ENCODE results near the gene DBN1.
A peak's percentile ranks its signal among the peaks of the same experiment; 100 is the strongest.

Gene DBN1

GRCh38 chr5:177473443-177474001, at the start of gene DBN1:
DBN1 (minus strand) TSS chr5:177473634; CDS start chr5:177473521, 113 bp downstream.
- DNase-seq (ENCODE audit: low read depth in 2 of 2) = peak in 1 of 2 donors; percentile 16

- no peak for DNase-seq (ENCODE audit: low read depth in 2 of 2)
Observed at GRCh38 chr5:177520916-177521513, 47.6 kb upstream of the DBN1 start.

- no peak for DNase-seq (ENCODE audit: low read depth in 2 of 2)
Observed at GRCh38 chr5:177520271-177520670, 46.8 kb upstream of the DBN1 start.

- no peak for DNase-seq (ENCODE audit: low read depth in 2 of 2)
Observed at GRCh38 chr5:177519463-177520235, 46.2 kb upstream of the DBN1 start.

- peak; percentile 92 to 93 for DNase-seq (ENCODE audit: low read depth in 2 of 2)
Observed at GRCh38 chr5:177516601-177517568, 43.5 kb upstream of the DBN1 start, which contains the start of gene DDX41. DDX41 (minus strand) TSS chr5:177516961; CDS start chr5:177516945, 16 bp downstream.

GRCh38 chr5:177515580-177515979, 42.1 kb upstream of the DBN1 start:
- no peak for DNase-seq (ENCODE audit: low read depth in 2 of 2)

DNA sequence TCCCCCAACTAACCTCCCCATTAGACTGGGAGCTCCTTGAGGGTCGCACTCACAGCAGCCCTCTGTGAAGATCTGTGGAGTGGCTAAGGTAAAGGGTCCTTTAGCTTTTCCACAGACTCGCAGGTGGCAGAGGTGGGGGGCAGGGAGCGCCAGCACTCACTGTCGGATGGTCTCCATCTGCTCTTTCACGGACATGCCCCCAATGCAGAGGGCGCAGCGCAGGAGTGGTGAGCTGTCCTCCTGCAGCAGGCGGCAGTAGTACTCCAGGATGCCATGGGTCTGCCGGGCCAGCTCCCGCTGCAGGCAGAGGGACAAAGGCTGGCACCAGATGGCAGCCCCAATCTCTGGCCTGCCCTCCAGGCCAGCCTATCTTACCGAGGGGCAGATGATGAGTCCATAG, 41.1 kb upstream of the DBN1 start:
- DNase-seq (ENCODE audit: low read depth in 2 of 2) = no peak

GRCh38 chr5:177513500-177513899, 40.1 kb upstream of the DBN1 start:
- DNase-seq (ENCODE audit: low read depth in 2 of 2) = no peak

GRCh38 chr5:177512736-177513380, 39.4 kb upstream of the DBN1 start:
- no peak for DNase-seq (ENCODE audit: low read depth in 2 of 2)

GRCh38 chr5:177511796-177512675, 38.6 kb upstream of the DBN1 start:
- no peak for DNase-seq (ENCODE audit: low read depth in 2 of 2)

- DNase-seq (ENCODE audit: low read depth in 2 of 2) = no peak
Observed at GRCh38 chr5:177511181-177511580, 37.7 kb upstream of the DBN1 start.

- no peak for DNase-seq (ENCODE audit: low read depth in 2 of 2)
Observed at GRCh38 chr5:177510567-177511053, 37.2 kb upstream of the DBN1 start.

DNA sequence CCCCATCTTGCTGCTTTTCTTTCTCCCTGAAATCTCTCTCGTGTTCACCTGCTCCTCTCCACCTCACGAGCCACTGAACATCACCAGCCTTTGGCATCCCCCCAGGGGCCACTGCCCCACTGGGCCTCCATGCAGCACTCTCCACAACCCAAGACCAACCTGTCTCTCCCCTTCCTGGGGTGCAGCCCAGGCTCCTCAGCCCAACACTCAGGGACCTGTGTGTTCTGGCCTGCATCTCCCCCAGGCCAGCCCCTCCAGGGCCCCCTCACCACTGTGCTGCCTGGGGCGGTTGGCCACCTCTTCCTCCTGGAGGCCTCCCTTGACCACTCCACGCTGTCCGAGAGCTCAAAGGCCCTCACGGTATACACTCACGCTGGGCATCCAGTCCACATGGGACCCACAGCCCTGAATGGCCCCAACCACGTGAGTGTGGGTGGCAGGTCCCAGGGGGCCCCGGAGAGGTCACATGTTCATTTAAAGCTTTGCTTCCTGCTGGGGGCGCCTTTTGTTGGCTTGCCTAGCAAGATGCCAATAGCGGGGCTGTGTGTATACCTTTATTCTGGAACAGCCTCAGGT, 36.6 kb upstream of the DBN1 start:
- DNase-seq (ENCODE audit: low read depth in 2 of 2) = no peak

DNA sequence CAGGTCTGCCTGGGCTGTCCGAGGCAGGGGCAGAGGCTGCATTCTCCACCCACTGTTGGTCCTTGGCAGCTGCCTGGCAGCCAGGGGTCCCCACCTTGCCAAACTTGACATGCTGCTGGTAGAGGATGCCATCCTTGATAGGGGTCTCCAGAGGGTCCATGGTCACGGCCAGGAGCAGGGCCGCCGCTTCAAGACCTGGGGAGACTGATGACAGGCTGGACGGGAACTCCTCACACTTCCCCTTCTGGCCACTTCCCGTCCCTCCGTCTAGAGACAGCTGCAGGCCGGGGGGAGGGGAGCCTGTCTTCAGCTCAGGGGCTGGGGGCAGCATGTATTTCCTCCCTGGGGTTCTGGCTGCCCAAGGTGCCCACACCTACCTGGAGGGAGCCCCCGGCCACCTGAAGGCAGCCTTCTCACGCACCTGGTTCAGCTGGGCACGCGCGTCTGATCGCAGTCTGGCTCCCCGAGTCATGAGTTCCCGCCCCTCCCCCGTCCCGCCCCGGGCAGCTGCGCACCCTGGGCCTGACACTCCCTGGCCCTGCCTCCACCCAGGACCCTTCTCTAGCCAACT, 36.0 kb upstream of the DBN1 start, which contains the start of gene DOK3:
DOK3 (minus strand) TSS at position 446 of the 571 bp plus-strand sequence; CDS start at position 160, 286 bp downstream.
- DNase-seq (ENCODE audit: low read depth in 2 of 2) = no peak

- no peak for DNase-seq (ENCODE audit: low read depth in 2 of 2)
Observed at GRCh38 chr5:177508837-177509236, 35.4 kb upstream of the DBN1 start.

GRCh38 chr5:177508221-177508611, 34.8 kb upstream of the DBN1 start:
- no peak for DNase-seq (ENCODE audit: low read depth in 2 of 2)

GRCh38 chr5:177507596-177508220, 34.3 kb upstream of the DBN1 start:
- DNase-seq (ENCODE audit: low read depth in 2 of 2) = no peak

GRCh38 chr5:177507165-177507564, 33.7 kb upstream of the DBN1 start:
- no peak for DNase-seq (ENCODE audit: low read depth in 2 of 2)

- no peak for DNase-seq (ENCODE audit: low read depth in 2 of 2)
Observed at GRCh38 chr5:177505075-177505474, 31.6 kb upstream of the DBN1 start.

Measured in stimulated activated CD8-positive, alpha-beta memory T cell treated with anti-CD3 and anti-CD28 coated beads, Interleukin-15, amount 100 ng/mL, for 4 hours (primary cell).